Myocyte (in vitro differentiated cells): ENCODE results near the gene CA12. TPM values are rescaled to one million over a fixed set of nuclear protein-coding genes. Genes with fewer than 3 reads are reported as not detected.

Experiments used
- DNase-seq: peaks from one replicate; pipeline ENCODE4 v3.0.0-alpha.2; 2012; ENCODE audit warnings: low read depth
- total RNA-seq: library from RNA; depleted of rRNA; stranded (reverse); fragments of >200 nt; gene quantifications from 2 replicates; pipeline ENCODE4 v1.2.3, GENCODE V29; 2014

CA12 gene
- total RNA-seq, 1 donor from 2014 or later = 0.62 TPM

- no peak for DNase-seq
Observed at GRCh38 chr15:63276342-63277037, 105.2 kb downstream of the CA12 start.

- no peak for DNase-seq
Observed at GRCh38 chr15:63274427-63274826, 107.2 kb downstream of the CA12 start.

Other genes with a start within 250 kb of the CA12 start
- 145 and 176 TPM in 2 replicates for gene RPS27L, start 224.4 kb downstream of the CA12 start, total RNA-seq
- gene RAB8B, start 192.2 kb downstream of the CA12 start, total RNA-seq = 16.4 and 24.0 TPM in 2 replicates
- gene APH1B, start 104.2 kb downstream of the CA12 start, total RNA-seq = 15.2 and 19.7 TPM in 2 replicates
- 27.1 and 28.6 TPM in 2 replicates for gene USP3, start 122.7 kb upstream of the CA12 start, total RNA-seq
- 26.5 and 39.5 TPM in 2 replicates for gene FBXL22, start 215.5 kb upstream of the CA12 start, total RNA-seq